MCF 10A (cell line): Measurements from ENCODE around the gene CNTNAP2. TPM values are rescaled to one million over a fixed set of nuclear protein-coding genes. Genes with fewer than 3 reads are reported as not detected.

Experiments used
- BruUV-seq: library from RNA; stranded (reverse); fragments of 400-500 nt; replicated peaks from 2 replicates; lab custom pipeline; 2021; lab: Mats Ljungman, UMichigan
- CTCF ChIA-PET: fragments of 300-600 bp; sonication (Branson Sonifier 250); formaldehyde crosslinking; extraction: SDS; loops from one replicate; lab custom pipeline; 2021; ENCODE audit warnings: antibody characterized with exemption, inconsistent platforms; lab: Yijun Ruan, JAX
- POLR2A ChIA-PET: fragments of 300-600, 350-650 bp; sonication (Branson Sonifier 250); formaldehyde crosslinking; extraction: SDS; loops from one replicate; lab custom pipeline; 2020; ENCODE audit warnings: antibody characterized with exemption, inconsistent platforms; lab: Yijun Ruan, JAX
- DNase-seq: peaks from one replicate; pipeline ENCODE4 v3.0.0-alpha.2; 2018; ENCODE audit not compliant: unreplicated experiment
- H3K27ac Mint-ChIP-seq: one replicate; pipeline ENCODE4 v1.8.0; 2022; ENCODE audit warnings: mild to moderate bottlenecking, low read depth, mixed read lengths; ENCODE audit not compliant: unreplicated experiment
- H3K27me3 Mint-ChIP-seq: one replicate; pipeline ENCODE4 v1.8.0; 2022; ENCODE audit warnings: mixed read lengths; ENCODE audit not compliant: insufficient read depth, unreplicated experiment
- H3K36me3 Mint-ChIP-seq: one replicate; pipeline ENCODE4 v1.8.0; 2022; ENCODE audit warnings: mild to moderate bottlenecking, moderate library complexity, mixed read lengths; ENCODE audit not compliant: insufficient read depth, unreplicated experiment
- H3K4me1 Mint-ChIP-seq: one replicate; pipeline ENCODE4 v1.8.0; 2022; ENCODE audit warnings: mixed read lengths; ENCODE audit not compliant: insufficient read depth, unreplicated experiment
- H3K4me3 Mint-ChIP-seq: one replicate; pipeline ENCODE4 v1.8.0; 2022; ENCODE audit warnings: mild to moderate bottlenecking, moderate library complexity, mixed read lengths; ENCODE audit not compliant: unreplicated experiment
- H3K9me3 Mint-ChIP-seq: one replicate; pipeline ENCODE4 v1.8.0; 2022; ENCODE audit warnings: mixed read lengths; ENCODE audit not compliant: unreplicated experiment
- CTCF ChIP-seq: fragments of 200-600 bp; IDR thresholded peaks from one replicate; pipeline ENCODE4 v1.8.0; 2022; ENCODE audit warnings: antibody characterized with exemption, mild to moderate bottlenecking; ENCODE audit not compliant: unreplicated experiment
- intact Hi-C: fragments of 100-400 bp; cut with micrococcal nuclease; formaldehyde crosslinking; loops from 2 replicates; pipeline ENCODE4 v1.14.1; 2022
- total RNA-seq: library from RNA; stranded (reverse); gene quantifications from 2 replicates; pipeline ENCODE4 v1.2.3, GENCODE V29; 2022

Gene CNTNAP2
- total RNA-seq, 1 experiment from 2014 or later: 1.1 TPM

GRCh38 chr7:146652176-146652575 lies 535.6 kb downstream of the CNTNAP2 start:
- Mint-ChIP-seq H3K4me1 (no peaks in the 10 kb centered on the region), H3K4me3 (no peak overlapping the region), H3K36me3 (no peaks in the 10 kb centered on the region), H3K27ac (no peak overlapping the region), H3K9me3 (no peaks in the 10 kb centered on the region), H3K27me3 (peaks cover 19% of the 10 kb centered on the region)
- intact Hi-C loops: no loop called here
- POLR2A ChIA-PET: no interaction called here
- no TSS peak for BruUV-seq
- DNase-seq: no peak
- CTCF ChIA-PET: no interaction called here
- no peak for TF ChIP-seq CTCF

GRCh38 chr7:146654048-146654447 lies 537.4 kb downstream of the CNTNAP2 start:
- Mint-ChIP-seq H3K9me3 (no peaks in the 10 kb centered on the region), H3K4me3 (no peak overlapping the region), H3K4me1 (no peaks in the 10 kb centered on the region), H3K36me3 (no peaks in the 10 kb centered on the region), H3K27me3 (peaks cover 37% of the 10 kb centered on the region), H3K27ac (no peak overlapping the region)
- TF ChIP-seq CTCF: no peak
- no TSS peak for BruUV-seq
- ChIA-PET POLR2A (interaction anchor here (0.7 kb wide), 1 partner anchor 121 kb away, joined by 3 read pairs; no protein-coding TSS in a partner anchor), CTCF (no interaction called here)
- intact Hi-C loops: no loop called here
- DNase-seq: no peak

GRCh38 chr7:146655928-146656797 lies 539.6 kb downstream of the CNTNAP2 start:
- no peaks in the 10 kb centered on the region for H3K4me1 Mint-ChIP-seq
- ChIA-PET POLR2A (no interaction called here), CTCF (no interaction called here)
- no TSS peak for BruUV-seq
- intact Hi-C loops: no loop called here
- no peaks in the 10 kb centered on the region for H3K36me3 Mint-ChIP-seq
- H3K9me3 Mint-ChIP-seq: no peaks in the 10 kb centered on the region
- H3K27ac Mint-ChIP-seq: no peak overlapping the region
- peaks cover 37% of the 10 kb centered on the region for H3K27me3 Mint-ChIP-seq
- H3K4me3 Mint-ChIP-seq: no peak overlapping the region
- DNase-seq: no peak
- no peak for TF ChIP-seq CTCF

GRCh38 chr7:146656988-146657387 lies 540.4 kb downstream of the CNTNAP2 start:
- TF ChIP-seq CTCF: no peak
- POLR2A ChIA-PET: no interaction called here
- no TSS peak for BruUV-seq

More at GRCh38 chr7:146656988-146657387, 540.4 kb downstream of the CNTNAP2 start:
- Mint-ChIP-seq H3K27me3 (peaks cover 42% of the 10 kb centered on the region), H3K4me1 (no peaks in the 10 kb centered on the region), H3K9me3 (no peaks in the 10 kb centered on the region), H3K36me3 (no peaks in the 10 kb centered on the region), H3K27ac (no peak overlapping the region), H3K4me3 (no peak overlapping the region)
- no peak for DNase-seq
- intact Hi-C loops: no loop called here
- CTCF ChIA-PET: interaction anchor here (0.7 kb wide), 1 partner anchor 390 kb away, joined by 3 read pairs; no protein-coding TSS in a partner anchor
